Skin of body (tissue), 2 donors: ENCODE data around the gene HMGN3. TPM values are rescaled to one million over a fixed set of nuclear protein-coding genes. Genes with fewer than 3 reads are reported as not detected.

ENCODE experiments used
- DNase-seq: peaks from one replicate; lab custom pipeline; 2025; lab: John Stamatoyannopoulos, UW
- total RNA-seq: library from RNA; depleted of rRNA; stranded (reverse); fragments of >200 nt; gene quantifications from one replicate; pipeline ENCODE4 v1.2.3, GENCODE V29; 2014

The HMGN3 gene
- total RNA-seq, 1 donor from 2014 or later: 80.5 TPM

- DNase-seq: no peak
These were observed 47.9 kb downstream of the HMGN3 start for GRCh38 chr6:79186564-79186963.

- DNase-seq: no peak
These were observed 49.8 kb downstream of the HMGN3 start for GRCh38 chr6:79184641-79185040.

- no peak for DNase-seq
These were observed 50.4 kb downstream of the HMGN3 start for GRCh38 chr6:79184086-79184485.

- no peak for DNase-seq
These were observed 54.4 kb downstream of the HMGN3 start for GRCh38 chr6:79180052-79180451.

GRCh38 chr6:79173378-79173777 lies 61.1 kb downstream of the HMGN3 start:
- no peak for DNase-seq

GRCh38 chr6:79170959-79171358 lies 63.5 kb downstream of the HMGN3 start:
- peak; percentile 44 for DNase-seq

- DNase-seq: no peak
These were observed 64.1 kb downstream of the HMGN3 start for GRCh38 chr6:79170431-79170830.

GRCh38 chr6:79168695-79168980 lies 65.8 kb downstream of the HMGN3 start:
- DNase-seq: peak; percentile 34

- peak; percentile 26 for DNase-seq
These were observed 66.4 kb downstream of the HMGN3 start for GRCh38 chr6:79167931-79168694.

- no peak for DNase-seq
These were observed 74.6 kb downstream of the HMGN3 start for GRCh38 chr6:79159846-79160245.

- DNase-seq: no peak
These were observed 75.5 kb downstream of the HMGN3 start for GRCh38 chr6:79158856-79159516.

- no peak for DNase-seq
These were observed 76.4 kb downstream of the HMGN3 start for GRCh38 chr6:79157961-79158644.

GRCh38 chr6:79152269-79152737 lies 82.2 kb downstream of the HMGN3 start:
- DNase-seq: no peak

Other genes with a start within 250 kb of the HMGN3 start
- gene PHIP, start 156.4 kb downstream of the HMGN3 start, total RNA-seq: 51.5 TPM